Mononuclear cell (primary cell): ENCODE results near the gene SIX1. TPM values are rescaled to one million over a fixed set of nuclear protein-coding genes. Genes with fewer than 3 reads are reported as not detected.

Experiments used
- H3K27me3 ChIP-seq: 2 replicates; pipeline ENCODE4 v1.6.0; 2011; ENCODE audit warnings: low read length, control low read depth; ENCODE audit not compliant: insufficient read depth
- H3K4me1 ChIP-seq: 2 replicates; pipeline ENCODE4 v1.5.1; 2011; ENCODE audit warnings: mild to moderate bottlenecking, low read length, control low read depth; ENCODE audit not compliant: insufficient read depth
- H3K4me3 ChIP-seq: 2 replicates; pipeline ENCODE4 v1.5.1; 2011; ENCODE audit warnings: mild to moderate bottlenecking, low read length, moderate library complexity
- H3K9me3 ChIP-seq: 2 replicates; pipeline ENCODE4 v1.5.1; 2011; ENCODE audit warnings: low read depth, mild to moderate bottlenecking, control low read depth, low read length
- total RNA-seq: library from RNA; depleted of rRNA; stranded (reverse); fragments of >200 nt; gene quantifications from one replicate; pipeline ENCODE4 v1.2.3, GENCODE V29; 2012

The SIX1 gene
- total RNA-seq, 1 donor: not detected

DNA sequence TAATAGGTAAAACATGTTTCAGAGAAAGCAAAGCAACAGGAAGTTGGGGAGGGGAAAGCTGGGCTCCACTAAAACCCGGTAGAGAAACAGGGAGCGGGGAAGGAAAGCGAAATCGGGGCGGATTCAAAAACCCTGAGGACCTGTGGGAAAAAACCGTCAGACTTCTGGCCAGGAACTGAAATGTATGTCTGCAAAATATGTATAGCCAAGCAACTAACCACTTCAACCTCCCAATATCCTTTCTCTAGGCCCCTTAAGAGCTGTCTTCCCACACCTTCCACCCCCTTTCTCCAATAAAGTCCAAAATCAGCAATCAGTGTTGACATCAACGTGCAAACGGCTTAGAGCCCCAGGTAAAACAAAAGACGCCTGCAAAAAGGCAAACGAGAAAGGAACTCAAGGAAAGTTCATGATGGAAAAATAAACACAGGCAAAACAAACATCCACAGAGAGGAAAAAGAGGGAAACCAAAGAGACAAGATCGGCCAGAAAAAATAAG is 32.8 kb downstream of the SIX1 start:
- Histone ChIP-seq H3K27me3 (peaks cover 7% of the 10 kb centered on the region), H3K4me3 (no peak overlapping the region), H3K9me3 (no peaks in the 10 kb centered on the region), H3K4me1 (no peaks in the 10 kb centered on the region)

DNA sequence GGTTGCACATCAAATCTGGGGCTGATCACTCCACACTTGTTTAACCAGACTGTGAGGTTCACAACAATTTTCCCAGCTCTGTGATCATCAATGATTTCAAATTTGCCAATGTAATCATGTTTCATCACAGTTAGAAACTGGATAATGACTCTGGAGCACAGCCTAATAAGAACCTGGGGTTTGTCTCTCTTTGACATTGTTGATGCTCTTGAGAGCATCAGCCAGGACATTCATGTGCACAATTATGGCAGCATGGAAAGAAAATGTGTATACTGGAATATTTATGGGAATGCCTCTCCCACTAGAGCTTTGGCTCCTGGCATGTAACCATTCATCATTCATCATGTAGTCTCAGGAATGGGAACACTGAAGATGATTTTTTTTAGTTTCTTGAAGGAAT is 47.0 kb downstream of the SIX1 start:
- Histone ChIP-seq H3K27me3 (peaks cover 5% of the 10 kb centered on the region), H3K9me3 (no peaks in the 10 kb centered on the region), H3K4me3 (no peak overlapping the region), H3K4me1 (no peaks in the 10 kb centered on the region)

DNA sequence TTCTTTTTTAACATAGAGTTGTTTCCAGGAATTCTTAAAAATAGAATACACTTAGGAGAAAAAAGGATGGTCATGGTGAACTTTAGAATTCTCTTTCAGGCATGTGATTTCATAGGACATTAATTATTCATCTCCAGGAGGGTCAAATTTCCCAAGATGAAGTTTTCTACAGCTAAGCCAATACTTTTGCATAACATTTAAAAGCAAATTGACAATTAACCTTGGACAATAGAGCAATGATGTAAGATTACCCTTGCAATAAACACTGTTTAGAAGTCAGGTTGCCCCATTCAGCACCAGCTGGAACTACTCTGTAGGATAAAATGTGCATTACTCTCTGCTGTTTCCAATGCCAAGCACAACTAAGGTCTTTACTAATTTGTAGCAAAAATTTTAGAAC is 49.5 kb downstream of the SIX1 start:
- Histone ChIP-seq H3K9me3 (no peaks in the 10 kb centered on the region), H3K4me3 (no peak overlapping the region), H3K27me3 (peaks cover 5% of the 10 kb centered on the region), H3K4me1 (no peaks in the 10 kb centered on the region)

- no peaks in the 10 kb centered on the region for H3K9me3 ChIP-seq
- no peaks in the 10 kb centered on the region for H3K4me1 ChIP-seq
- no peak overlapping the region for H3K4me3 ChIP-seq
- H3K27me3 ChIP-seq: no peaks in the 10 kb centered on the region
These were observed 53.1 kb downstream of the SIX1 start for GRCh38 chr14:60596139-60596538.

DNA sequence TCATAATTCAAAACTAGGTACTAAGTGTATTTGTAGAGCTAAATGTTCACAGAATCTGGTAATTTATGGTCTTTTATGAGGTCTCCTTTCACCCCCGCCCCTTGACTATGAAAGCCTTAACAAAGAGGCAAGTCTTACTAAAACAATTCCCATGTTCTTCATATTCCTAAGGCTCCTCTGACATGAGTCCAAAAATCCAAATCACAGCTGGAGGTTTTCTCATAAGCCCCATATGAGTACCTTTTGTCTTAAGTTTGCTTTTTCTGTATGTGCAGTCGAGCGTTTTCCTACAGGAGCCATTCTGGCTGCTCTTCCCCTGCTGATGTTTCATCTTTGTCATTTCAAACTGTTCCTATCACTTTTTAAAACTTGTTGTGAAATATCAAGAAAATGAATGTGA is 55.2 kb downstream of the SIX1 start:
- H3K4me3 ChIP-seq: no peak overlapping the region
- no peaks in the 10 kb centered on the region for H3K9me3 ChIP-seq
- no peaks in the 10 kb centered on the region for H3K4me1 ChIP-seq
- H3K27me3 ChIP-seq: no peaks in the 10 kb centered on the region

Other genes starting within 250 kb of the SIX1 start
- not detected for gene C14orf39, start 163.4 kb downstream of the SIX1 start, total RNA-seq
- gene SIX6, start 140.3 kb downstream of the SIX1 start, total RNA-seq: not detected
- gene SIX4, start 74.9 kb upstream of the SIX1 start, total RNA-seq: 0.10 TPM
- gene MNAT1, start 85.3 kb upstream of the SIX1 start, total RNA-seq: 23.2 TPM